Ascending aorta (tissue), 2 donors: ENCODE results near the gene GALM. TPM values are rescaled to one million over a fixed set of nuclear protein-coding genes. Genes with fewer than 3 reads are reported as not detected.
A peak's percentile ranks its signal among the peaks of the same experiment; 100 is the strongest.
"Not testable (repeated sequence)": the region's sequence is repeated elsewhere in the genome, so short reads cannot be mapped to it uniquely, and the experiment has no call there.

Experiments used
- DNase-seq, 2 donors: peaks; one replicate each; pipeline ENCODE4 v3.0.0-alpha.2; 2019; ENCODE audit warnings: low spot score in 2 of 2
- H3K27ac ChIP-seq, 2 donors: fragments of 200-600 bp; sonication (generic); one replicate each; pipeline ENCODE4 v1.5.1; 2016 to 2017; ENCODE audit warnings: mild to moderate bottlenecking in 1 of 2
- H3K27me3 ChIP-seq: fragments of 200-600 bp; sonication (generic); one replicate; pipeline ENCODE4 v1.5.1; 2017
- H3K36me3 ChIP-seq, 2 donors: fragments of 200-600 bp; sonication (generic); one replicate each; pipeline ENCODE4 v1.5.1; 2016
- H3K4me1 ChIP-seq, 2 donors: fragments of 200-600 bp; sonication (generic); one replicate each; pipeline ENCODE4 v1.5.1; 2016 to 2017; ENCODE audit warnings: mild to moderate bottlenecking in 1 of 2
- H3K4me3 ChIP-seq, 2 donors: fragments of 200-600 bp; sonication (generic); one replicate each; pipeline ENCODE4 v1.5.1; 2016 to 2017; ENCODE audit warnings: mild to moderate bottlenecking in 1 of 2
- H3K9me3 ChIP-seq, 2 donors: fragments of 200-600 bp; sonication (generic); one replicate each; pipeline ENCODE4 v1.5.1; 2016
- CTCF ChIP-seq, 3 experiments: fragments of 200-600 bp in 2 of 3; fragments of 450-650 bp in 1 of 3; sonication (generic) in 2 of 3; IDR thresholded peaks; one replicate each; pipeline ENCODE4 v1.5.1; 2016 to 2019; ENCODE audit warnings: antibody characterized with exemption in 3 of 3, mild to moderate bottlenecking in 1 of 3, moderate library complexity in 1 of 3
- intact Hi-C: fragments of 100-400 bp; cut with DNase I; formaldehyde crosslinking; loops from one replicate; pipeline ENCODE4 v1.15.1; 2023
- total RNA-seq: library from RNA; depleted of rRNA; stranded (reverse); fragments of >200 nt; gene quantifications from one replicate; pipeline ENCODE4 v1.1.0, GENCODE V29; 2016

The GALM gene
- total RNA-seq, 1 donor from 2014 or later, result 1.4 TPM

GRCh38 chr2:38750891-38751595 lies 85.1 kb downstream of the GALM start, which contains the start of gene SRSF7:
Gene SRSF7, minus strand, starts transcription at chr2:38751361. Its CDS starts 105 bp downstream, at chr2:38751256.
- Histone ChIP-seq H3K27me3 (no peaks in the 10 kb centered on the region), H3K27ac (peak within 1 kb of the TSS; percentile 87 to 98), H3K4me3 (peak within 1 kb of the TSS; percentile 71 to 90), H3K9me3 (no peaks in the 10 kb centered on the region), H3K4me1 (peaks cover 5 to 28% of the 10 kb centered on the region in 2 donors), H3K36me3 (peaks cover 24 to 35% of the 10 kb centered on the region in 2 donors)
- intact Hi-C loops, result loop anchor here (2.0 to 10.0 kb wide), 5 partner anchors 28 to 374 kb away; partner anchors contain the start of genes ATL2, GALM, GEMIN6 and HNRNPLL
- peak; percentile 89 to 99 for DNase-seq
- no peak for TF ChIP-seq CTCF (IDR thresholded peaks at IDR 0.05)

GRCh38 chr2:38751596-38752410 lies 85.9 kb downstream of the GALM start:
- peaks cover 5 to 24% of the 10 kb centered on the region in 2 donors for H3K4me1 ChIP-seq
- TF ChIP-seq CTCF (IDR thresholded peaks at IDR 0.05), result no peak

GRCh38 chr2:38754049-38754448 lies 88.1 kb downstream of the GALM start:
- peak overlapping the region in 1 of 2 donors; percentile 30 for H3K4me3 ChIP-seq

More at GRCh38 chr2:38751596-38752410, 85.9 kb downstream of the GALM start:
- DNase-seq, result no peak
- Histone ChIP-seq H3K9me3 (no peaks in the 10 kb centered on the region), H3K4me3 (peak overlapping the region; percentile 71 to 90), H3K27me3 (no peaks in the 10 kb centered on the region), H3K27ac (peak overlapping the region; percentile 87 to 98), H3K36me3 (peaks cover 16 to 27% of the 10 kb centered on the region in 2 donors)
- intact Hi-C loops, result loop anchor here (2.0 to 10.0 kb wide), 5 partner anchors 27 to 375 kb away; partner anchors contain the start of genes ATL2, GALM, GEMIN6 and HNRNPLL

GRCh38 chr2:38754506-38754905 lies 88.6 kb downstream of the GALM start:
- intact Hi-C loops, result loop anchor here (10.0 kb wide), 1 partner anchor 370 kb away; the partner anchor contains the start of gene SOS1

More at GRCh38 chr2:38754049-38754448, 88.1 kb downstream of the GALM start:
- intact Hi-C loops, result loop anchor here (10.0 kb wide), 1 partner anchor 371 kb away; the partner anchor contains the start of gene SOS1
- H3K9me3 ChIP-seq, result no peaks in the 10 kb centered on the region
- H3K36me3 ChIP-seq, result peaks cover 0 to 5% of the 10 kb centered on the region in 2 donors
- no peaks in the 10 kb centered on the region for H3K27me3 ChIP-seq
- no peak overlapping the region for H3K27ac ChIP-seq
- TF ChIP-seq CTCF (IDR thresholded peaks at IDR 0.05), result no peak
- DNase-seq, result no peak
- H3K4me1 ChIP-seq, result peaks cover 5 to 12% of the 10 kb centered on the region in 2 donors

GRCh38 chr2:38755891-38756290 lies 90.0 kb downstream of the GALM start:
- not testable (repeated sequence) for H3K4me1 ChIP-seq, H3K36me3 ChIP-seq, H3K27me3 ChIP-seq, H3K9me3 ChIP-seq, H3K27ac ChIP-seq, H3K4me3 ChIP-seq, DNase-seq
- intact Hi-C loops, result loop anchor here (10.0 kb wide), 1 partner anchor 369 kb away; the partner anchor contains the start of gene SOS1

More at GRCh38 chr2:38754506-38754905, 88.6 kb downstream of the GALM start:
- DNase-seq, result no peak
- Histone ChIP-seq H3K9me3 (no peaks in the 10 kb centered on the region), H3K36me3 (peaks cover 0 to under 1% of the 10 kb centered on the region in 2 donors), H3K4me3 (peak overlapping the region; percentile 30 to 33), H3K27me3 (no peaks in the 10 kb centered on the region), H3K27ac (no peak overlapping the region), H3K4me1 (peaks cover 3 to 8% of the 10 kb centered on the region in 2 donors)
- no peak for TF ChIP-seq CTCF (IDR thresholded peaks at IDR 0.05)
